ENCODE results near the gene NLRP3.
"Not testable (repeated sequence)": the region's sequence is repeated elsewhere in the genome, so short reads cannot be mapped to it uniquely, and the experiment has no call there.

NLRP3 gene

DNA sequence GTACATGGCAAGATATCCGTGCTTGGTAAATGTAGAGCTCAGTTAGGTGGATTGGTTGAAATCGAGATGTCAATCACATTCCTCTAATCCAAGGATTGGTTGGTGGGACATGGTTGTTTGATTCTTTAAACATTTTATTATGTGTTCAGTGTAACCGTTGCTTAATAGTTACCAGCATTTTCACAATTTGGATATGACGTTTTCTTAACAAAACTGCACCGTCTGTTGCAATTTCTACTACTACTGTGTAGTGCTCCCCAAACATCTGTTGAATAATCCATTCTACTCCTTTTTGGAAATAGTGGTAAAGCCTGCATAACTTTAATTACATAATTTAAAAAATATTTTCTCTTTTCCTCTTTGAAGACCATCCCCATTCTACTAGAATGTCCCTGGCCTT lies 25.6 kb downstream of the NLRP3 start:
- DNase-seq, result no peak

DNA sequence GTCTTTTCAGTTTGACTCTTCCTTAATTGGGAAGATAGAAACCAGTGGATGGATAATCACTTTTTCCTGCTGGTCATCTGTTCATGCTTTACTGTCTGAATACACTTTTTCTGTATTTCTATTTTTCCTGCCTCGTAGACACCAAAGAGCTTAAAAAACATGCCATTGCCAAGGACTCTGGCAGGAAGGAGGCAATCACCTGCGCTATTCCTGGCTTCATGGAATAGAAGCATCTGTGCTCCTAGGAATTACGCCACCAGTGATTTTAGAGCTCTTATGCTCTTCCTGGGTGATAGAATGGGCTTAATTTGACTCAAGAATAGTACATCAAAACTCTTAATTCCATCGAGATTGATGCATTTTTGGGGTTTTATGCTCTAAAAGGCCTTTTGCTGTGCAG lies 26.2 kb downstream of the NLRP3 start:
- no peak for DNase-seq

DNA sequence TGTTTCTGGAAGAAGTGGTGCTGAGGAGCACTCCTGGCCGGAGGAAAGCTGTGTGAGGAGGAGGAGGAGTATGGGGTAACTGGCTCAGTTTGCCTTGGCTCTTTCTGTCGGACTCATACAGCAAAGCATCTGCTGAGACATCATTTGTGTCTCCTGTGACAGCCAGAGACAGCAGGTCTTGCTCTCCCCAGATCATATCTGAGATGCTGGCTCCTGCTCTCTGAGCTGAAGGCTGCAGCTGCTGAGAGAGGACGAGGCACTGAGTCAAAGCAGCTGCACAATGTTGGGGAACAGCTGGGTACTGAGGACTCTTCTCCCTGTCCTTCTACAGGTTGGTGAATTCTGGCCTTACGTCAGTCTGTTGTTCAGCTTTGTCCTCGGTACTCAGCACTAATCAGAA lies 27.7 kb downstream of the NLRP3 start:
- DNase-seq, result no peak

DNA sequence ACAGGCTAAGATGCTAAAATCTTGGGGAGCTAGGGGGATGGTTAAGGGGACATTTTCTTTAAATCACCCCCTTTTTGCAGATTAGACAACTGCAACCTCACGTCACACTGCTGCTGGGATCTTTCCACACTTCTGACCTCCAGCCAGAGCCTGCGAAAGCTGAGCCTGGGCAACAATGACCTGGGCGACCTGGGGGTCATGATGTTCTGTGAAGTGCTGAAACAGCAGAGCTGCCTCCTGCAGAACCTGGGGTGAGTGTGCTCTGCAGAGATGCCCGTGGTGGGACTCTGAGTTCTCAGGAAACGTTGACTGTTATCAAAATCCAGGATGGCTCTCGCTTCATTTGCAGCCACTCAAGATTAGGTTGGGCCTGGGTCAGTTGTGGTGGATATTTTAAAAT lies 28.6 kb downstream of the NLRP3 start:
- DNase-seq, result no peak

DNA sequence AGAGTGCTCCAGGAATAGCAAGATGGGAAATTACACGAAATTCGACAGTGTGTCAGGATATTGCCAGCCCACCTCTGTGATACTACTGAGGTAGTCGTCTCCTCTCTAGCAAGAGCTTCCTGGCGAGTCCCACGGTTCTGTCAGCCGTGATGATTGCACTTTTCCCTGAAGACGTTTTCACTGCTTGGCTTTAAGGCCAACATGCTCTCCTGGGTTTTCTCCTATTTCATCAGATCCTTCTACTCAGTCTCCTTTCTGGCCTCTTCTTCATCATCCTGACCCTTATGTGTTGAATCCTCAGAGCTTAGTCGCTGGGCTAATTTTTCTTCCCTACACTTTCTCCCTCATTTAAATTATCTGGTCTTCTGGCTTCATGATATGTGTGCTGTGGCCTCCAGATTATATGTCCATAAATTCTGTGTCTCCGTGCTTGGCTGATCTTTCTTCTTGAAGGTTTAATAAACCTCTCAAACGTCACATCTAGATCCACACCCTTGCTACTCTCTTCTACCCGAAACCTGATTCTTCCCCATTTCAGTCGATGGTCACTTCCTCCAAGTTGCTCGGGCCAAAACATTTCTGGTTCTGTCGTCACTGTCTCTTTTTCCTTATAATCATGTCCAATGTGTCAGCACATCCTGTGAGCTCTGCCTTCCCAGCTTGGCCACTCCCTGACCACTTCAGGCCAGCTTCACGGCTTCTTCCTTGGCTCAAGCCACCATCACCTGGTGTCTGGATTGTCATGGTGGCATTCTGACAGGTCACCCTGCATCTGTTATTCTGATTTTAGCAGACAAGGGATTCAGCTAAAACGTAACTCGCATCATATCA lies 29.8 kb downstream of the NLRP3 start:
- no peak for DNase-seq

DNA sequence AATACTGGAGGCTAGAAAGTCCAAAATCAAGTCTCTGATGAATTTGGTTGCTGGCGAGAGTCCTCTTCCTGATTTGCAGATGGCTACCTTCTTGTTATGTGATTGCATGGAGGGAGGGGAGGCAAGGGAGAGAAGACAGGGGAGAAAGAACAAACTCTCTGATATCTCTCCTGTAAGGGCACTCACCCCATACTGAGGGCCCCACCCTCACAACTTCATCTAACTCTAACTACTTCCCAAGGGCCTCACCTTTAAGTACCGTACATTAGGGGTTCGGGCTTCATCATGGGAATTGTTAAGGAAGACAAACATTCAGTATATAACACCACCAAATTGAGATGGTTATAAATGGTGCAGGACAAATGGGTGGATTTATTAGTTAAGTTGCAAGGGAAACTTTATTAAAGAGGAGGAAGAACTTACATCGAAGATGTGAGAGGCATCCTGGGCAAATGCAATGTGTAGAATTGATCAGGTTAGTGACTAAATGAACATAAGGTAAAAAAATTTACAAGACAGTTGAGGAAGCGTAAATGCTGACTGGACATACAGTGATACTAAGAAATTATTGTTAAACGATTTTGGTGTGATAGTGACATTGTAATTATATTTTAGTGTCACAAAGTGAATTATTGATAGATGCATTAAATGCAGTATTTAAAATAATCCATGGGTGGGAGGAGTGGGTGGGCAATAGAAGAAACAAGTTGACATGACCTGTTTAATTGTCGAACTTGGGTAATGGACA lies 31.4 kb downstream of the NLRP3 start:
- no peak for DNase-seq

DNA sequence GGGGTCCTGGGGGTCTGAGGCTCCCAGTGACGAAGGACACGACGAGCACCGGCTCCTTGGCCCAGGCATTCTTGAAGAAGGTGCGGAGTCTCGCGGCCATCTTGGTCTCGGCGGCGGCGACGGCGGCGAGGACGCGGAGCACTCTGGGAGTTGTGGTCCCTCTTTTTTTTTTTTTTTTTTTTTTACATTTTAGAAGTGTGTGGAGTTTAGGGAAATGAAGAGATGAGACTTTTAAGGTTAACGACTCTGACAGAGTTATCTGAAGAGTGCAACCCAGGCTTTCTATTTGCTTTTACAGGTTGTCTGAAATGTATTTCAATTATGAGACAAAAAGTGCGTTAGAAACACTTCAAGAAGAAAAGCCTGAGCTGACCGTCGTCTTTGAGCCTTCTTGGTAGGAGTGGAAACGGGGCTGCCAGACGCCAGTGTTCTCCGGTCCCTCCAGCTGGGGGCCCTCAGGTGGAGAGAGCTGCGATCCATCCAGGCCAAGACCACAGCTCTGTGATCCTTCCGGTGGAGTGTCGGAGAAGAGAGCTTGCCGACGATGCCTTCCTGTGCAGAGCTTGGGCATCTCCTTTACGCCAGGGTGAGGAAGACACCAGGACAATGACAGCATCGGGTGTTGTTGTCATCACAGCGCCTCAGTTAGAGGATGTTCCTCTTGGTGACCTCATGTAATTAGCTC lies 32.3 kb downstream of the NLRP3 start:
- DNase-seq, result no peak

DNA sequence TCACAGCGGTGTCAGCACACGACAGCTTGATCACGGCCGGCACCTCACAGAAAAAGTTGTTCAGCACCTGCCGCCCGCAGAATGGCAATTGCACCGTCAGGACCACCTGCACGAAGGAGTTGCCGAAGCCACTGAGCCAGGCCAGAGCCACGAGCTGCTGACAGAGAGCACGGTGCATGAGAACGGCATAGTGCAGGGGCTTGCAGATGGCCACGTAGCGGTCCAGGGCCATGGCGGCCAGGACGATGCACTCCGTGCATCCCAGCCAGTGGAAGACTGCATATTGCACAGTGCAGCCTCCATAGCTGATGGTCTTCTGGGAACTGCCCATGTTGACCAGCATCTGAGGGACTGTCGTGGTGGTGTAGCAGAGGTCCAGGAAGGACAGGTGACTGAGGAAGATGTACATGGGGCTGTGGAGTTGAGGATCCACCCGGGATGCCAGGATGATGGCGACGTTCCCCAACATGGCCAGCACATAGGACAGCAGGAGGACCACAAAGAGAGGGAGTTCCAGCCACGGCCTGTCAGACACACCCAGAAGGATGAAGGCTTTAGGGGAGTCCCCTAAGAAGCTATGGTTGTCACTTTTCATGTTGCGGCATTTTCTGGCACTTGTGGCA lies 35.5 kb downstream of the NLRP3 start:
- no peak for DNase-seq

DNA sequence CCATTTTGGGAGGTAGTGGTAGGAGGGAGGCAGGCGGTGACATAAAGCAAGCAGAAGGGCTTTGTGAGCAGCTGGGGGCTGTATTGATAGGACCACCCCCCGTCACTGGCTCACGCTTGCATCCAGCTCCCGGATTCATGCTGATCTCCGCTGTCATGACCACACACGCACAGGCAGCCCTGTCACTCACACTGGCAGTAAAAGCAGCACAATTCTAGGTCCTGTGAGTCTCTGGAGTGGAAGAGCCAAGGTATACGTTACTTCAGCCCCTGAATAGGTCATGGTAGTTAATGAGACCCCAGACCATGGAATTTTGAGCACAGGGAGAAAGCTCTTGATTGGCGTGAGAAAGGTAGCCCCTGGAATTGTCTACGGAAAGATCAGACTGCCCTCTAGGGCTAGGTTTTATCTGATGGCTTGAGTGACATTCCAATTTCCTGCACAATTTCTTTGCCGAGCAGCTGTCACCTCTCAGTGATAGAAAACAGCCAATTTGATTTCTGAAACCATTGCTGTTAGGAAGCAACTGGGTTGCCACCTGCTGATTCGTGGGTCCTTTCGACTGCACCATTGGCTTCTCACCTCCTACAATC lies 36.6 kb downstream of the NLRP3 start:
- no peak for DNase-seq

DNA sequence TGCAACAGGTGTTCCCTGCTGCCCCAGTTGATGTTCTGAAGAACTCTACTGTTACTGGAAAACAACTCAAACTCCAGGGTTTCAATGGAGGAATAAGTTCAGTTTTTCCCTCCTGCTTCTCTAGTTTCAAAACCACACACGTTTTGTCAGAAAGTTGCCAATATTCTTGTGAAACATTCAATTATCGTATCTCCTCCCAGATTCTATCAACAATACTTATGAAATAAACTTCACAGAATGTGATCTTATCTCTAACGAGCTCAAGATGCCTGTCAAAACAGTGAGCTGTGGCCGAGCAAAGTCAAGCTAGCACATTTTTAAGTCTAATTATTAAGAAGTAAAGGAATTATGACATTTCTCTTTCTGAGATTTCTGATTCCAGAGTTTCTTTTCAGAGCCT lies 37.3 kb downstream of the NLRP3 start:
- no peak for DNase-seq

DNA sequence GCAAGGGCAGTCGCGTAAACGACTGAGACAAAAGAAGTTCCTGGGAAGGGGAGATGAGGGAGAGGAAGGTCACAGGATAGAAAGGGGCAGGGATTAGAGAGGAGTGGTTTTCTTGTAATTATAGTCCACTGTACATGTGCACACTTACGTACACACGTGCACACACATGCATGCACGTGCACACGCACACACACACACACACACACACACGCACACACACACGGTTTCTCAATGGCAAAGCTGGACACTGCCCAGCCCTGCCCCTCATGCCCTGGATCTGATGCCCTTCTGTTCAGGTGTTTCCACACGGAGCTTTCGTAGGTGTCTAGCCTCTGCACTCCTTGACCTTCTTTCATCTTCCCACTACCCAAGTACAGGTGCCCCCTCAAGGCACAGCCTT lies 38.0 kb downstream of the NLRP3 start:
- DNase-seq, result no peak

DNA sequence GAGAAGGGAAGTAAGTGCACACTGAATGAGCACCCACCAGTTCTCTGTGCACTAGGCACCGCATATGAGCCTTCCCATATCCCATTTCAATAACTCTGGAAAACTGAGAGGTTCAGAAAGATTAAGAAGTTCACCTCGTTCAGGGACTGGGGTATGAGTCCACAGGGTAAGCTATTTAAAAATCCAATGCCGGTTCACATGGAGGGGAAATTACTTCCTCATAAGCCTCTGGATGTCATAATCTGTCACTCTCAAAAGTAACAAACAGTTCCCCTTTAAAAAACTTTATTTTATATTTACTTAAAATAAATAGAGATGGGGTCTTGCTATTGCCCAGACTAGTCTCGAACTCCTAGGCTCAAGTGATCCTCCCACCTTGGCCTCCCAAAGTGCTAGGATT lies 40.0 kb downstream of the NLRP3 start:
- DNase-seq, result no peak

DNA sequence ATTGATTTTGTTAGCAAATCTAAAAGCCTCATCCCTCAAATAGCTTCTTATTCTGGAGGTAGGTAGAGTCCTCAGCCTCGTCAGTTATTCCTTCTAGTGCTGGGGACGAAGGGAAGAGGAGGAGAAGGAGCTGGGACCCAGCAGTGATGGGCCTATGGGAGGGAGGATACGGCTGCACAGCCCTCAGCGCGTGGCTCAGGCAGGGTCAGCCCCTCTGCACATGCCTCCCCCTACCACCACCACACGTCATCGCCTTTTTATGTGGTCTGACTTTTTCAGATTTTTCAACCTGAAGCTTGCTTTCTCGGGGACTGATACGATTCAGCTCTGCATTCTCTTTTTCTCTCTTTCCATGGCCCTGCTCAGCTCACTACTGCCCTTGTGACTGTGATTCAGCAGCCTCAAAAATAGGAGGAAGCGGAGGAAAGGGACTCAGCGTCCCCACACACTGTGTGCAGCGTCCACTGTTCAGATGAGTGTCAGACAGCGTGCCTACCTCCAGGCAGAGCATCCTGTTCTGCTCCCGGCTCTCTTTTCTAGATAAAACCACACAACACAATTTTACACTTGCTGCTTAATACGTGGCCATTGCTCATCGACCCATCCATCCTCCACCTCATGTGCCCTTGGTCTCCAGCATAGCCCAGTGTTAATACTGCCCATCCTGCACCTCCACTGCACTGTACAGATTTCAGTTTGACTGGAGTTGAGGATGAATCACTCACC lies 41.1 kb downstream of the NLRP3 start:
- DNase-seq, result no peak

DNA sequence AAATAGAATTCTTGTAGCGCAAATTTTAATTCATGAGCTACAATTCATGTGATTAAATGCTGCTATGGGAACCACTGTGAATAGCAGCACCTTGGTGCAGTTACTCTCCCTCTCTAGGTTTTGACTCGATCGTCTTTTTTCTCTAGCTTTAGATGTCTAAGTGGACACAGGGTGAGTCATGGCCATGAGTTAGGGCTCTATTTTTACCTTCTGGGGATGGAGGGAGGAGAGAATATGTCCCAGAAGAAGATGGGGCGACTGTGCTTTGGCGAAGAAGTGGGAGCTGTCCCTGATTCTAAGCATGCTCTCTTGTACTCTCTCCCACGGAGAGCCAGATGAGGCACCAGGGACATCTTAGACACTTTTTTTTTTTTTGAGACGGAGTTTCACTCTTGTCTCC lies 43.5 kb downstream of the NLRP3 start:
- no peak for DNase-seq

DNA sequence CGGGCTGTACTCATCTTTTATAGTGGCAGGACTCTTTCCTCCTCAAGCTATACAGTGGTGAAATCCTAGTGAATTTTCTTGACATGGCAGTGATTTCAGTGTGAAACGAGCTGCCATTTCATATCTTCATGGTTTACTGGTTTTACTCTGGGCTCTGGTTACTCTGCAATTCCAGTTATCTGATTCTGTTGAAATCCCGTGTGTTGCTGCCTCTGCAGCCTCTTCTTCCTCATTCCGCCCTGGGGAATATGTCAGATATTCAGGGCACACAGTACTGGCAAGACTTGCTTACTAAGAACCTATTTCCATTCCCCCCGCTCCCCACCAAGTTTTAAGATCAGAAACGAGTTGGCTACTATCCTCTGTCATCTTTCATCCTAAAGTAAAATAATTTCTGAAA lies 49.8 kb downstream of the NLRP3 start:
- no peak for DNase-seq

DNA sequence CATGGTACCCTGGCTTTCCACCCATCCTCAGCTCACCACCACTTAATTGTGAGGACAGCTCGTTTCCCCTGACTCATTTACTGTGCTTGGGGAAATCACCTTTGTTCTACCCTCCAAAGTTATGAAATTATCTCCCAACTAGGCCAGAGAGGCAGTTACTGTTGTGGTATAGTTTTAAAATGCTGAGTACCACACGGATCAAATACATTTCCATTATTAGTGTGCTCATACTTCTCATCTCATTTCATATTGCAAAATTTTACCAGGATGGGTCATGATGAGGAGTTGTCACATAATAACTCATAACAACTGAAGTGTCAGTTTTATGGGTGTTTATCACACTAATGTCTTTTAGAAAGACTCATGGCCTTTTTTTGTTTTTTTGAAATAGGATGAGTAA lies 51.2 kb downstream of the NLRP3 start:
- no peak for DNase-seq

DNA sequence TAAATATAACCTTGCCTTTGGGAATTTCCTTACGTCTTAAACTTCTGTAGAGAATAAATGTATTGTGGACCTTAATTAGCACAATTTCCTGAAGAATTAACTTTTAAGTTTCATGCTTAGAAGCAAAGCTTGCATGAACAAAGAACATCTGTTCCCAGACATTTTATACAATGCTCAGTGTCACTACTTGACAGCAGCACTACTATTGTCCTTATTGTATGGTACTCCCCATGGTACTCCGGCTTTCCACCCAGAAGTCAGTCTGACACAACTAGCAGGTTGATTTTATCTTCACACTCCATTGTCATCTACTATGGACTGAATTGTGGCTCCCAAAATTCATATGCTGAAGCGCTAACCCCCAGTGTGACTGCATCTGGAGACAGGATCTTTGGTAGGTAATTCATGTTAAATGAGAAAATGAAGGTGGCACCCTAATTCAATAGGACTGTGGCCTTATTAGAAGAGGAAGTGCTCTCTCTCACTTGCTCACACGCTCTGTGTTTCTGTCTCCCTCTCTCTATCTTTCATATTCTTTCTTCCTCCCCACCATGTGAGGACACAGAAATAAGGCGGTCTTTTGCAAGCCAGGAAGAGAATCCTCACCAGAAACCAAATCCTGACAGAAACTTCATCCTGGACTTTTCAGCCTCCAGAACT lies 52.6 kb downstream of the NLRP3 start:
- DNase-seq, result no peak

DNA sequence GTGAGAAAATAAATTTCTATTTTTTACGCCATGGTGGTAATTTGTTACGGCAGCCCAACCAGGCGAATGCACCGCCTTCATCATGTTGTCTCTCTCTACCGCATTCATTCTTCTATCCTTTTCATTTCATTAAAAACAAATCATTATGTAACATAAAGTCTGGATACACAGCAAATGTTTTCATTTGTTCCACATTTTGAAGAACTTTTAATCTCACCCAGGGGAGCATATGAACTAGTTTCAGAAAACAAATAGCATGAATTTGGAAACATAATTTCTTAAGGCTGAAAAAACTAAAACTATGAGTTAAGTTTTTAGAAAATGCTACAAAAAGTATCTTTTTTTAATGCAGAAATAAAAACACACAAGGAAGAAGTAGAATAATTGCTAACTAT lies 53.2 kb downstream of the NLRP3 start:
- DNase-seq, result no peak

DNA sequence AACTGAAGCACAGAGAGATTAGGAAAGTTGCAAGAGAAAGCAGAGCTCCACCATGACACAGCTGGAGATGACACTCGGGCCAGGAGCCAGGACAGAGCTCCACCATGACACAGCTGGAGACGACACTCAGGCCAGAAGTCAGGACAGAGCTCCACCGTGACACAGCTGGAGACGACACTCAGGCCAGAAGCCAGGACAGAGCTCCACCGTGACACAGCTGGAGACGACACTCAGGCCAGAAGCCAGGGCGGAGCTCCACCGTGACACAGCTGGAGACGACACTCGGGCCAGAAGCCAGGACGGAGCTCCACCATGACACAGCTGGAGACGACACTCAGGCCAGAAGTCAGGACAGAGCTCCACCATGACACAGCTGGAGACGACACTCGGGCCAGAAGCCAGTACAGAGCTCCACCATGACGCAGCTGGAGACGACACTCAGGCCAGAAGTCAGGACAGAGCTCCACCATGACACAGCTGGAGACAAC lies 55.0 kb downstream of the NLRP3 start:
- DNase-seq, result not testable (repeated sequence)

DNA sequence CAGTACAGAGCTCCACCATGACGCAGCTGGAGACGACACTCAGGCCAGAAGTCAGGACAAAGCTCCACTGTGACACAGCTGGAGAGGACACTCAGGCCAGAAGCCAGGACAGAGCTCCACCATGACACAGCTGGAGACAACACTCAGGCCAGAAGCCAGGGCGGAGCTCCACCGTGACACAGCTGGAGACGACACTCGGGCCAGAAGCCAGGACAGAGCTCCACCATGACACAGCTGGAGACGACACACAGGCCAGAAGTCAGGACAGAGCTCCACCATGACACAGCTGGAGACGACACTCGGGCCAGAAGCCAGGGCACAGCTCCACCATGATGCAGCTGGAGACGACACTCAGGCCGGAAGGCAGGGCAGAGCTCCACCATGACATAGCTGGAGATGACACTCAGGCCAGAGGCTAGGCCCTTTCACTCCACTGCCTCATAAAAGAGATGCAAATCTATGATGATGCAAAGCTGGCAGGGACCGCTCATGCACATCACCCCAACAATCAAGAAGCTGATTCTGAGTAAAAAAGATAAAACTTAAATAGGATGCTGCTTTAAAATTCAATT lies 55.6 kb downstream of the NLRP3 start:
- no peak for DNase-seq

DNA sequence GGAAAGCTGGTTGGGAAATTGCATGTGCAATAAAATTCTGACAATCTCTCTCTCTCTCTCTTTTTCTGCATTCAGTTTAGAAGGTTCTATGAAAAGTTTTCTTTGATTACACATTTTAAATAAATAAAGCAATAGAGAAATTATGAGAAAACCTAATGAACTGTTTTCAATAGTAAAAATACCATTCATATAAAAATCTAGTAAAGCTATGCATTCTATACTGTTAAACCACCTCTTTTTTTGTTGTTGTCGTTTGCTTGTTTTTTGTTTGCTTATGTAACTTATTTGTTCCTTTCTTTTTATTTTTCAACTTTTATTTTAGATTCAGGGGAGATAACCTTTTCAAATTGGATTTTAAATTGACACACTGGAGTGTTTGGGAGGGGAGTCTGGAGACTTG lies 56.1 kb downstream of the NLRP3 start:
- DNase-seq, result no peak

Data from COR-L47 (cell line).